HepG2 (cell line): ENCODE measurements around the gene LRRC74A. TPM values are rescaled to one million over a fixed set of nuclear protein-coding genes. Genes with fewer than 3 reads are reported as not detected.

Source experiments
- CENPT ChIP-seq: sonication (generic); formaldehyde crosslinking; IDR thresholded peaks from 2 replicates; pipeline ENCODE4 v1.8.0; 2022; ENCODE audit warnings: low read depth, mild to moderate bottlenecking, moderate library complexity, missing genetic modification reagents
- HINFP ChIP-seq: sonication (generic); formaldehyde crosslinking; IDR thresholded peaks from 2 replicates; pipeline ENCODE4 v1.4.0; 2020; ENCODE audit warnings: low read depth, mild to moderate bottlenecking, missing genetic modification reagents
- KDM5A ChIP-seq: fragments of 200-600 bp; sonication (generic); IDR thresholded peaks from 2 replicates; pipeline ENCODE4 v1.7.0; 2018; ENCODE audit warnings: antibody characterized with exemption, mild to moderate bottlenecking, low read length, borderline replicate concordance
- MEIS2 ChIP-seq: sonication (generic); formaldehyde crosslinking; IDR thresholded peaks from 2 replicates; pipeline ENCODE4 v1.9.0; 2021; ENCODE audit warnings: mild to moderate bottlenecking, missing genetic modification reagents
- MXI1 ChIP-seq: IDR thresholded peaks from 3 replicates; pipeline ENCODE4 v1.6.1; 2012; ENCODE audit warnings: low read depth, low read length, inconsistent platforms, borderline replicate concordance
- NR1H2 ChIP-seq: sonication (generic); formaldehyde crosslinking; IDR thresholded peaks from 2 replicates; pipeline ENCODE4 v1.8.1; 2022; ENCODE audit warnings: low read depth, missing genetic modification reagents, borderline replicate concordance
- PREB ChIP-seq: sonication (generic); formaldehyde crosslinking; IDR thresholded peaks from 2 replicates; pipeline ENCODE4 v1.4.0; 2020; ENCODE audit warnings: missing genetic modification reagents
- RARA ChIP-seq: IDR thresholded peaks from 2 replicates; pipeline ENCODE4 v1.6.1; 2016; ENCODE audit warnings: missing genetic modification reagents, missing compliant biosample characterization
- RFX5 ChIP-seq: IDR thresholded peaks from 2 replicates; pipeline ENCODE4 v1.6.1; 2011; ENCODE audit warnings: low read depth, low read length, improper control_type of control experiment
- RFXAP ChIP-seq: sonication (generic); formaldehyde crosslinking; IDR thresholded peaks from 2 replicates; pipeline ENCODE4 v1.4.0; 2020; ENCODE audit warnings: missing genetic modification reagents, borderline replicate concordance
- RNF2 ChIP-seq: fragments of 450-650 bp; conservative IDR thresholded peaks from 2 replicates; pipeline ENCODE4 v1.6.1; 2016; ENCODE audit warnings: low read depth
- SOX13 ChIP-seq, 3 experiments: fragments of 450-650 bp in 1 of 3; sonication (generic) in 1 of 3; formaldehyde crosslinking in 1 of 3; IDR thresholded peaks in 2 of 3; conservative IDR thresholded peaks in 1 of 3; 2 replicates each; pipeline versions ENCODE4 v1.5.0 to v1.6.1; 2016 to 2020; ENCODE audit warnings: antibody characterized with exemption in 1 of 3, mild to moderate bottlenecking in 1 of 3, missing compliant biosample characterization in 1 of 3, missing genetic modification reagents in 1 of 3, moderate library complexity in 1 of 3
- SSRP1 ChIP-seq: IDR thresholded peaks from 2 replicates; pipeline ENCODE4 v1.6.1; 2016; ENCODE audit warnings: control low read depth
- SYNCRIP ChIP-seq: fragments of 200-400 bp; formaldehyde crosslinking; IDR thresholded peaks from 2 replicates; pipeline ENCODE4 v1.6.1; 2018; ENCODE audit warnings: mild to moderate bottlenecking, low read depth, low read length; ENCODE audit not compliant: insufficient read depth
- TGIF2 ChIP-seq: IDR thresholded peaks from 2 replicates; pipeline ENCODE4 v1.6.1; 2016; ENCODE audit warnings: control low read depth, missing compliant biosample characterization
- TRIM24 ChIP-seq: sonication (generic); formaldehyde crosslinking; IDR thresholded peaks from 2 replicates; pipeline ENCODE4 v1.8.0; 2022; ENCODE audit warnings: mild to moderate bottlenecking, missing genetic modification reagents
- ZBTB37 ChIP-seq: sonication (generic); formaldehyde crosslinking; IDR thresholded peaks from 2 replicates; pipeline ENCODE4 v1.4.0; 2020; ENCODE audit warnings: mild to moderate bottlenecking, missing genetic modification reagents
- ZFAT ChIP-seq: sonication (generic); formaldehyde crosslinking; conservative IDR thresholded peaks from 2 replicates; pipeline ENCODE4 v1.8.1; 2023; ENCODE audit warnings: missing genetic modification reagents, inconsistent platforms
- ZNF333 ChIP-seq: sonication (generic); formaldehyde crosslinking; IDR thresholded peaks from 2 replicates; pipeline ENCODE4 v1.4.0; 2020; ENCODE audit warnings: mild to moderate bottlenecking, missing genetic modification reagents, borderline replicate concordance
- ZNF350 ChIP-seq: sonication (generic); formaldehyde crosslinking; IDR thresholded peaks from 2 replicates; pipeline ENCODE4 v1.4.0; 2020; ENCODE audit warnings: mild to moderate bottlenecking, low read depth, missing genetic modification reagents, borderline replicate concordance
- ZNF609 ChIP-seq: sonication (generic); formaldehyde crosslinking; IDR thresholded peaks from 2 replicates; pipeline ENCODE4 v1.4.0; 2020; ENCODE audit warnings: mild to moderate bottlenecking, missing genetic modification reagents, borderline replicate concordance
- polyA plus RNA-seq, 8 experiments: library from polyadenylated mRNA; depleted of rRNA in 3 of 8; stranded (reverse) in 7 of 8; unstranded in 1 of 8; fragments of >200 nt; fragmentation: Illumina TruSeq in 4 of 8; extraction: Trizol in 4 of 8; gene quantifications; 2 replicates each; pipeline versions ENCODE4 v1.2.1 to v1.2.3, GENCODE V29; 2011 to 2016; ENCODE audit warnings: low read depth in 4 of 8, missing spikeins in 1 of 8, mixed read lengths in 1 of 8; ENCODE audit not compliant: insufficient read depth in 1 of 8
- total RNA-seq, 5 experiments: library from RNA; depleted of rRNA; stranded (reverse); fragments of >200 nt; fragmentation: Illumina TruSeq; extraction: Trizol; gene quantifications; 2 replicates each; pipeline ENCODE4 v1.2.3, GENCODE V29; 2016; ENCODE audit warnings: low read depth in 1 of 5

Gene LRRC74A
- total and polyA plus RNA-seq, 2 of the 13 experiments (the other 11 are each of a cell fraction or from before 2014, with no cell fraction given): not detected

GRCh38 chr14:76832503-76832988 is 6.3 kb downstream of the LRRC74A start (continued):
- TF ChIP-seq RARA (peak; percentile 71), ZBTB37 (CRISPR knock-in tag) (no peak), NR1H2 (CRISPR knock-in tag) (no peak), SYNCRIP (no peak), MEIS2 (0 out of 2 replicates have a peak, but pooled peaks have one; percentile 41), ZNF609 (CRISPR knock-in tag) (0 out of 2 replicates have a peak, but pooled peaks have one; percentile 34), CENPT (CRISPR knock-in tag) (no peak), RFXAP (CRISPR knock-in tag) (0 out of 2 replicates have a peak, but pooled peaks have one; percentile 45), TGIF2 (CRISPR knock-in tag) (no peak), ZNF333 (CRISPR knock-in tag) (no peak), MXI1 (0 out of 3 replicates have a peak, but pooled peaks have one; percentile 6), RNF2 (no peak), SOX13 (IDR thresholded peaks at IDR 0.05) (peak; percentile 20; the same call in 1 of the 2 replicates), SOX13 (CRISPR knock-in tag; conservative IDR thresholded peaks at IDR 0.05 in 1 of 2, IDR thresholded peaks at IDR 0.05 in 1 of 2) (peak in 1 of 2 experiments; percentile 77; a peak in 2 of 4 replicates), KDM5A (no peak), RFX5 (no peak), TRIM24 (CRISPR knock-in tag) (0 out of 2 replicates have a peak, but pooled peaks have one; percentile 61), ZFAT (CRISPR knock-in tag) (no peak), PREB (CRISPR knock-in tag) (no peak), HINFP (no peak), ZNF350 (no peak), SSRP1 (CRISPR knock-in tag) (no peak)
